Measurements from ENCODE around the gene ULBP1.
A peak's percentile ranks its signal among the peaks of the same experiment; 100 is the strongest.

The ULBP1 gene

DNA sequence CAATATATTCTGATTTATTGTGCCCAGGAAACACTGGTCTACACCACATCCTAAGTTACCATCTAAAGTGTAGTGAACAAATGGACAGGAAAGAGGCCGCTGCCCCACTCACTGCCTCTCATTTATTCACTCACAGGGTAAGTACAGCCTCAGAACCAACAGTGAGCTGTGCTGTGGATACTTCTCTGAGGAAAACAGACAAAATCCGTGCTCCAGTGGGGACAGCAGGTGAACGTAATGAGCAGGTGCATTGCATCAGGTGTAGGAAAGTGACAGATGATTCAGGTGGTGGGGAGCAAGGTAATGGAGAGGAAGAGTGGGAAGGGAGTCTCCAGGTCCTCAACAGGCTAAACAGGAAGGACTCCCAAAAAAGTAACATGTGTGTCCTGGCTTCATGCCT lies 30.3 kb upstream of the ULBP1 start:
- Histone ChIP-seq H3K27me3 (ENCODE audit: insufficient read depth, low read length) (peaks cover 8% of the 10 kb centered on the region; the same call in 1 of the 2 replicates), H3K9me2 (ENCODE audit: low read depth, low read length) (no peaks in the 10 kb centered on the region), H3K79me2 (ENCODE audit: insufficient read depth, low read length) (no peaks in the 10 kb centered on the region), H3K36me3 (ENCODE audit: insufficient read depth, low read length) (no peaks in the 10 kb centered on the region), H2AFZ (ENCODE audit: low read length) (no peak overlapping the region), H3K9me3 (ENCODE audit: low read length) (no peaks in the 10 kb centered on the region), H3K27ac (ENCODE audit: low read depth, low read length, poor library complexity, severe bottlenecking) (no peak overlapping the region), H3F3A (ENCODE audit: insufficient read depth, low read length) (no peaks in the 10 kb centered on the region), H3K4me2 (ENCODE audit: low read length) (no peak overlapping the region), H3K4me1 (ENCODE audit: insufficient read depth, low read length, severe bottlenecking) (peaks cover 4% of the 10 kb centered on the region), H3K4me3 (ENCODE audit: low read depth, low read length, poor library complexity, severe bottlenecking) (no peak overlapping the region), H3K9ac (ENCODE audit: low read length) (no peak overlapping the region), H4K20me1 (ENCODE audit: insufficient read depth, low read length) (no peaks in the 10 kb centered on the region)
- no peak for TF ChIP-seq EZH2 (IDR thresholded peaks at IDR 0.05; ENCODE audit: borderline replicate concordance, low read length)

GRCh38 chr6:149934249-149935156 lies 29.2 kb upstream of the ULBP1 start:
- TF ChIP-seq EZH2 (IDR thresholded peaks at IDR 0.05; ENCODE audit: borderline replicate concordance, low read length) = no peak
- peak; percentile 90 for TF ChIP-seq CTCF (IDR thresholded peaks at IDR 0.05; ENCODE audit: low read length)
- Histone ChIP-seq H2AFZ (ENCODE audit: low read length) (no peak overlapping the region), H3K27me3 (ENCODE audit: insufficient read depth, low read length) (peaks cover 6% of the 10 kb centered on the region; the same call in 1 of the 2 replicates)

DNA sequence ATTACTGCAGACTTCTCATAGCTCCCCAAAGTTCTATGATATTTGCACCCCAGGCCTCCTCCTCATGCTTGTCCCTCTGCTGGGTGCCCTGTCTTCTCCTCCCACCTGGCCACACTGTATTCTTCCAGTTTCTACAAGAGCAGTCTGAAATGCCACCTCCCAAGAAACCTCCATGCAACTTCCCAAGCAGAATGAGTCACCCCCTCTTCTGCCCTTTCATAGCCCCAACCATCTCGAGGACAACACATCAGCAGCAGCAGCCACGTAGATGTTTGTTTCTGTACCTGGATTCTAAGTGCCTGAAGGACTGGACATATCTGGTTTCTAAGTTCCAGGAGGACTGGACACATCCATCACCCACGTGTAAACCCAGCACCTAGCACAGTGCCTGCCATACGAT lies 28.5 kb upstream of the ULBP1 start:
- TF ChIP-seq EZH2 (IDR thresholded peaks at IDR 0.05; ENCODE audit: borderline replicate concordance, low read length) = no peak
- no peak overlapping the region for H3K27ac ChIP-seq (ENCODE audit: low read depth, low read length, poor library complexity, severe bottlenecking)
- peaks cover 13% of the 10 kb centered on the region for H3K4me1 ChIP-seq (ENCODE audit: insufficient read depth, low read length, severe bottlenecking)
- H3K9me3 ChIP-seq (ENCODE audit: low read length) = no peaks in the 10 kb centered on the region
- H3K36me3 ChIP-seq (ENCODE audit: insufficient read depth, low read length) = no peaks in the 10 kb centered on the region
- H3K9ac ChIP-seq (ENCODE audit: low read length) = no peak overlapping the region
- no peaks in the 10 kb centered on the region for H4K20me1 ChIP-seq (ENCODE audit: insufficient read depth, low read length)
- H3K27me3 ChIP-seq (ENCODE audit: insufficient read depth, low read length) = peaks cover 6% of the 10 kb centered on the region; the same call in 1 of the 2 replicates
- no peak overlapping the region for H2AFZ ChIP-seq (ENCODE audit: low read length)
- no peaks in the 10 kb centered on the region for H3K9me2 ChIP-seq (ENCODE audit: low read depth, low read length)
- no peaks in the 10 kb centered on the region for H3K79me2 ChIP-seq (ENCODE audit: insufficient read depth, low read length)
- H3F3A ChIP-seq (ENCODE audit: insufficient read depth, low read length) = no peaks in the 10 kb centered on the region
- no peak overlapping the region for H3K4me3 ChIP-seq (ENCODE audit: low read depth, low read length, poor library complexity, severe bottlenecking)
- no peak overlapping the region for H3K4me2 ChIP-seq (ENCODE audit: low read length)

More at GRCh38 chr6:149934249-149935156, 29.2 kb upstream of the ULBP1 start:
- Histone ChIP-seq H3F3A (ENCODE audit: insufficient read depth, low read length) (no peaks in the 10 kb centered on the region), H3K9me2 (ENCODE audit: low read depth, low read length) (no peaks in the 10 kb centered on the region), H3K27ac (ENCODE audit: low read depth, low read length, poor library complexity, severe bottlenecking) (no peak overlapping the region), H3K4me1 (ENCODE audit: insufficient read depth, low read length, severe bottlenecking) (peaks cover 13% of the 10 kb centered on the region), H3K4me2 (ENCODE audit: low read length) (no peak overlapping the region), H3K4me3 (ENCODE audit: low read depth, low read length, poor library complexity, severe bottlenecking) (no peak overlapping the region), H4K20me1 (ENCODE audit: insufficient read depth, low read length) (no peaks in the 10 kb centered on the region), H3K36me3 (ENCODE audit: insufficient read depth, low read length) (no peaks in the 10 kb centered on the region), H3K79me2 (ENCODE audit: insufficient read depth, low read length) (no peaks in the 10 kb centered on the region), H3K9ac (ENCODE audit: low read length) (no peak overlapping the region), H3K9me3 (ENCODE audit: low read length) (no peaks in the 10 kb centered on the region)

DNA sequence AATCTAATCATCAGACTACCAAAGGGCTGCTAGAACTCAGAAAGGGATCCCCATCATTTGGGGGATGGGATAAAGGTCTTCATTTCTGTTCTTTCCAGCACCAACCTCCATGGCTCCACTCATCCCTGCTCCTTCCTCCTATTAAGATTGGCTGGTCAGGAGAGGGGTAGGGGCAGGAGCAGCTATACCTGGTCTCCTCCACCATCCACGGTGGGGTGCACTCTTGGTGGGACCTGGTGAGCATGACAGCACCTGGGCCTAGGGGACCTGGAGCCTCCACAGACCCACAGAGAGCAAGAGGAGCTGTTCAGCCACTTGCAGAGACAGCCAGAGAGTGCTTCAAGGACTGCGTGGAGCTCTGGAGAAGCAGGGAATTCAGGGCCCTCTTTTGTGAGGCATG lies 28.1 kb upstream of the ULBP1 start:
- Histone ChIP-seq H3K36me3 (ENCODE audit: insufficient read depth, low read length) (no peaks in the 10 kb centered on the region), H3K9ac (ENCODE audit: low read length) (no peak overlapping the region), H3K9me3 (ENCODE audit: low read length) (no peaks in the 10 kb centered on the region), H3K79me2 (ENCODE audit: insufficient read depth, low read length) (no peaks in the 10 kb centered on the region), H3K4me2 (ENCODE audit: low read length) (no peak overlapping the region), H3F3A (ENCODE audit: insufficient read depth, low read length) (no peaks in the 10 kb centered on the region), H3K27ac (ENCODE audit: low read depth, low read length, poor library complexity, severe bottlenecking) (no peak overlapping the region), H3K27me3 (ENCODE audit: insufficient read depth, low read length) (peaks cover 10% of the 10 kb centered on the region), H4K20me1 (ENCODE audit: insufficient read depth, low read length) (no peaks in the 10 kb centered on the region), H2AFZ (ENCODE audit: low read length) (no peak overlapping the region), H3K9me2 (ENCODE audit: low read depth, low read length) (no peaks in the 10 kb centered on the region), H3K4me3 (ENCODE audit: low read depth, low read length, poor library complexity, severe bottlenecking) (no peak overlapping the region), H3K4me1 (ENCODE audit: insufficient read depth, low read length, severe bottlenecking) (peaks cover 13% of the 10 kb centered on the region)
- TF ChIP-seq EZH2 (IDR thresholded peaks at IDR 0.05; ENCODE audit: borderline replicate concordance, low read length) (no peak), CTCF (IDR thresholded peaks at IDR 0.05; ENCODE audit: low read length) (no peak)

Measured in OCI-LY1 (cell line).